GM19193 (cell line): ENCODE measurements around the gene CDH11.

Source experiments
- POLR2A ChIP-seq: IDR thresholded peaks from 4 replicates; pipeline ENCODE4 v1.6.1; 2011; ENCODE audit not compliant: insufficient read depth, insufficient read length; ENCODE audit errors: extremely low read depth

CDH11 gene

GRCh38 chr16:65062736-65063583 lies 58.9 kb downstream of the CDH11 start:
- TF ChIP-seq POLR2A: no peak

DNA sequence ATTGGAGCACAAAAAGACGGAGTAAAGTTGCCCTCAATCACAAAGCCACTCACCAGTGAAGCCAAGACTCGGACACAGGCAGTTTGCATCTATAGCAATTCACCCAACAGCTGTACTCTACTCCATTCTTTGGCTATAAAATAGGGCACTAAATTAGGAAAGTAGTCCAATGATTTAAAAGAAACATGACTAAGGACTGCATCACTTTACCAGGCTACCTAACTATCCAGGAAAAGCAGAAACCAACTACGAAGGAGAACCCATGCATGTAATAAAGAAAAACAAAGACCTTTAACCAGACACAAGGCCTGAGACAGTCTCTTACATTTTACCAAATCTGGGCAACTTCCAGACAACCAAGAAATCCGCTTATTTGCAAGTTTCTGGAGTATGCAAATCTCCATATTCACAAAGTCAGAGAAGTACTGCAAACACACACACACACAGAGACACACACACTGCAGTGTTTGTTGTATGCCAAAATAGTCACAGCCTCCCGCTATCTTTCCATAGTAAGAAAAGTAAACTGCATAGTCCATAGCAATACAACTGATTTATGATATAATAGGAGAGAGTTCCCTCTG lies 59.8 kb downstream of the CDH11 start:
- TF ChIP-seq POLR2A: no peak

DNA sequence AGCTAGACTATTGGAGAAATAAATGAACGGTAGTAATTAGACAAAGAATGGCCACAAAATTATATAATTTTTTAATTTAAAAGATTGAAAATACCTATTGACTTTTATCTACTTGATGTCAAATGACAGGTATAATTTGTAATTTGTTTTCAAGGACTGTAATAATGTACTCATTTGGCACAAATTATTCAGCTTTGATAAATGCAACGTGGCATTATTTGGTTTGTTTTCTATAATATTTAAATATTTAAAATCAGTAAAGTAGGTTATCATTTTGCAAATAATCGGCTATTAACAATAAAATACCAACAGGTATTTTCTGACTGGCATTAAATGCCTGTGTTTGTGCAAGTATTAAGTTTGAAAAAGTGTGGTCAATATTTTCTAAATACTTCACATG lies 60.6 kb downstream of the CDH11 start:
- no peak for TF ChIP-seq POLR2A

DNA sequence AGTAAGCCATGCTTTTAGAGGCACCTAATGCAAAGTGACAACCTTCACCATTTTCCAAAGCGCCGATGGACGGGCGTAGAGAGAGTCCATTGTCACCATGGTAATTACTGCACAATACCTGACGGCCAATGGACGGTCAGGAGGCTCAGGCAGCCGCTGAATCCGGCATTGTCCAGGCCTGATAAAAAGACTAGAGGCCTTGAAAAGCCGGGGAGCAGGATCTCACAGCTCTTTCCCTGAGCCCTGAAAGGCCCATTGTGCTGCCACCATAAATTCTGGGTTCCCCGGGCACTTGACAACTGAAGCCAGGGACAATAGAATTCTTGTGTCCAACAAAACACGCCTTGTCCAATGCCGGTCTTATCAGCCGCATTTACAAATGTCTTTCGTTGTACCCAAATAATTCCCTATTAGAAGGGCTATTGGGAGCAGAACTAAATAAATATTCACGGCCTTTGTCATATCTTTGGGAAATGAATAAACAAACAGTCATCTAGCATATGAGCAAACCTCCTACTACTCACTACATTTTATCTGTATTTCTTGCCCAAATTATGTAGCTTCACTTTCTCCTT lies 62.4 kb downstream of the CDH11 start:
- no peak for TF ChIP-seq POLR2A

DNA sequence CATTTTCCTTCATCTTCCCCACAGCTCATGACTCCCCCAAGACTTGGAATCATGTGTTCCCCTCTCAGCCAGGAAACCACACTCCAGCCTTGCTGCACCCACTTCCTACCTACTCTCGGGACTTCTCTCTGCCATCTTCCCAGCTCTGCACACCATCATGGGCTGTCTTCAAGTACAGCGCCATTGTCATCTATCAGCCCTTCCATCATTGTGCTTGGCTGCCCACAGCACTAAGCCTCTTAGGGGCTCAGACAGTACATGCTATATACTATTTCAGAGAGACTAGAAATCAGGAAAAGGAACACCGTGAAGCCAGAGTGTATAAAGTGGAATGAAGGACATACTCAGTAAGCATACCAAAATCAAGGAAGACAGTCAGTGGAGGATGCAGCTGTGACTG lies 64.7 kb downstream of the CDH11 start:
- TF ChIP-seq POLR2A: no peak

DNA sequence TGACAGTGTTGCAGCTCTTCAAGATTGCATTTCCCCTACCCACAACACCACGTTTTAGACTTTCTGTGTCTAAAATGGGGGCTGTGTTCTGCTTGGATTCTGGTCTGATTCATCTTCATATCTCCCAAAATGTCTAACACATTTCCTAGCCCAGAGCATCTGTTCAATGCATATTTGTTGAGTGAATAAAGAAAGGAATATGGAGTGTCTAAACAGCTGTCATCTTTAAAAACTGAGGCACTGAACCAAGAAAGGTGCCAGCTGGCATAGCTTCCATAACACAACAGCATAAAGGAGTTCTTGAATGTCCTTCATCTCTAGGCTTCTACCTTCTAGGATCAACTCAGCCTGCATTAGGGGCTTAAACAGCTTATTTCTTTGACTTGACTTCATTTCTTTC lies 67.4 kb downstream of the CDH11 start:
- TF ChIP-seq POLR2A: no peak

GRCh38 chr16:65049679-65050078 lies 72.2 kb downstream of the CDH11 start:
- TF ChIP-seq POLR2A: no peak

- TF ChIP-seq POLR2A: no peak
Measured at GRCh38 chr16:65045961-65046360, 75.9 kb downstream of the CDH11 start.

- TF ChIP-seq POLR2A: no peak
Measured at GRCh38 chr16:65044873-65045272, 77.0 kb downstream of the CDH11 start.

DNA sequence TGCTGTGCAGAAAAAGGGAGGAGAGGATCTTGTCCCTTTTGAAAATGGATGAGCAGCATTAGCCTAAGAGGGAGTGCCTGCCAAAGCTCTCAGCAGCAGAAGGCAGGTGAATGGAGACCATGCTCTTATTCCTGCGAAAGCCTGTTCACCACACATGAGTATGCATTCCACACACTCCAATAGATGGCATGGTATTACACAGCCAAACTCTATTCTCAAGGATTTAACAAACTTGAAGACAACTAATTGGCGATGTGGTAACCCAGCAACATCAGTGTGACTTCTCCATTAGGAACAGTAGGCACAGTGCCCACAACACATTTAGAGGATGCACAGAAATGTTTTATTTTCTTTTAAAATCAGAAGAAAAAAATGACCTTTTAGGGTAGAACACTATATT lies 77.8 kb downstream of the CDH11 start:
- TF ChIP-seq POLR2A: no peak

DNA sequence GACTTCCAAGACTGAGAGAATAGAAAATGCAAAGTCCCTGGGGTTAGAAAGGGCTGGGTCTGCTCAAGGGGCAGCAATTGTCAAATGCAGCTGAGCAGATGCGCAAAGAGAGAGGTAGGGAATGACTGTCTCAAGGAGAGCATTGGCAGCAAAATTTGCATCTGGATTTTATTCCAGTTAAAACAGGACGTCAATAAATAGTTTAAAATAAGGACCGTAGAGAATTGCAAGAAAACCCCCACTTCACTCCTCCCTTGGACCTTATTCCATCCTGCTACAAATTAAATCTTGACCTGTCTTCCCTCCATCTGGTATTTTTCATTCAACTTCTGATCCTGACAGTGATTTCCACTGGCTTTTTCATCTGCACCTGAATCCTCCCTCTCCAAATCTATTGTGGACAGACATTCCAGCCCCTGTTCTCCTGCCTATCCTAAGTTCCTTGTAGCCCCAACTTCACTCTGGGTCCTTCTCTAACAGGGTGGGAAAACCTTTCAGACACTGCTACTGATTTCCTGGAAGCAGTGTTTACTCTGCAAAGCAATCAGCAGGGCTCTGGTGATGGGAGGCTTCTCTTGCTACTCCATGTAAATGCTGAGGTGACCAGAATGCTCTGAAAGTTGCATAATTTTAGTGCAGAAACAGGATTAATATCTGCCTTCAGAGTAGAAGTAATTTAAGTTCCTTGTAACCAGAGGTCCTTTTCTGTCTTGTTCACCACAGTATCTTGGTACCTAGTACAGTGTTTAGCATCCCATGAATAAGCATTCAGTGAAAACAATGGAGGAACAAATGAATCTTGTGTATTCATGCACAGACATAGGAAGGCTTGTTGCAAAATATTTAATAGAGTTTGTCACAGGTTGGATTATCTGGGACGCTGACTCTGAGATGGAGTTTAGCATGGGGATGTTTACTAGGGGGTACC lies 79.2 kb downstream of the CDH11 start:
- TF ChIP-seq POLR2A: no peak

DNA sequence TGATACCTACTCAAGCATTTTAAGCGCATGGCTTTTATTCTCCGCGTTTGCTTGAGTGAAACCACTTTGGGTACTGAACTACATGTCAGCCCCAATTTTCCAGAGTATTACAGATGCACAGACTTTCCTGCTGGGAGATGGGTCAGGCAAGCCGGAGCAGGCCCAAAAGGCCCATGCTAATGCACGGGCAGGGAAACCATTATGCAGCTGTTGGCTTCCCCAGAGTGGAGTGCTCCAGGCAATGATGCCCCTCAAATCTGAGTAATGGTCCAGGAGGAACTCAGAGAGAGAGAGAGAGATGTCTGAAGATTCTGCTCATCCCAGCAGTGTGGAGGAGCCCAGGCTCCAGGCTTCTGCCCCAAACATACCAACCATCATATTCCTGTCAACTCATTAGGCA lies 80.2 kb downstream of the CDH11 start:
- TF ChIP-seq POLR2A: no peak

DNA sequence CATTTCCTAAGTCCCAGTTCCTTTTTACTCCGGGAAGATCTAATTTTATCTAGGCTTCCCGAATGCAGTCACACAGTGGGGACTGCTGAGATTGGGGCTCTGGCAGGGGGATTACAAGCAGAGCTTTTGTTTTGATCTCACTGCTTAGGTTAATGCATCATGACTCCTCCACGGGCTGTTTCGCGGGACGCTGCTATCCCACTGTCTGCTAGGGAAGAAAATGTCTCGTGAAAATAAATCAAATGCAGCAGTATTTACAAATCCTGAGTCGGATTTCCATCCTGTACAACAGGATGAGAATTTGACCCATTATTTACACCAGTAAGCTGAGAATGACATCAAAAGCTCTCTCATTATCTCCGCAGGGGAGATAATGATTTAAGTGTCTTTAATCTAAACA lies 83.8 kb downstream of the CDH11 start:
- no peak for TF ChIP-seq POLR2A

DNA sequence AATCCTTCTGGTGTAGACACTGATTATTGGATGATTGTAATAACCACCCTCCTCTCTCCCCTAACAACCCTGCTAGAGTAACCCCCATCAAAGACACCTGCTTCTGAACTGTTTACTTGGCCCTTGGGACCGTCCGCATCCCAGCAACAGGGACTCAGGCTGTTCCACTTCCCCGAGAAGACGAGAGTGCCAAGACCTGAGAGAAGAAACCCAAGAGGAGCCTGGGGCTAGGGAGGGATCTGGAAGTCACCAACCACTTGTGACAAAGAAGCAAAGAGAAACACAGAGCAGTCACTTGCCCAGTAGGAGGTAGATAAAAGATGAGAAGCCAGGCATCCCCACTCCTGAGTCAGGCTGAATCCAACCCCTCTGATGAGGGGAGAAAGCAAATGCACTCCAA lies 84.3 kb downstream of the CDH11 start:
- TF ChIP-seq POLR2A: no peak

- no peak for TF ChIP-seq POLR2A
Measured at GRCh38 chr16:65034915-65035314, 86.9 kb downstream of the CDH11 start.

GRCh38 chr16:65032387-65032786 lies 89.5 kb downstream of the CDH11 start:
- TF ChIP-seq POLR2A: no peak

GRCh38 chr16:65024767-65025178 lies 97.1 kb downstream of the CDH11 start:
- no peak for TF ChIP-seq POLR2A
